Measurements from ENCODE around the gene TSFM.

DNA sequence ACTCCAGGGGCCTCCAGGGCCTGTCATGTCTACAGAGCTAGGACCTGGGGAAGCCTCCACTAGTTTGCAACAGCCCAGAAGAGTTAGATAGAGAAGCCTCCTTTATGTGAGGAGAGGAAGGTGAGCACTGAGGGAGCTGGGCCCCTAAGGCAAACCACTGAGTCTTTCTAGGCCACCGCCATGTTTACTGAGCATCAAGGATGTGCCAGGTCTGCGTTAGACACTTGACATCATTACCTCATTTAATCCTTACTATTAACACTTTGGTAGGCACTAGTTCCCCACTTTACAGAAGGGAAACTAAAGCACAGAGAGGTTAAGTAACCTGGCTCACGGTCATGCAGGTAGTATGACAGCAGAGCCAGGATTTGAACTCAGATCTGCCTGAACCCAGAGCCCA is 51.1 kb downstream of the TSFM start:
- TF ChIP-seq, protein P1, sequence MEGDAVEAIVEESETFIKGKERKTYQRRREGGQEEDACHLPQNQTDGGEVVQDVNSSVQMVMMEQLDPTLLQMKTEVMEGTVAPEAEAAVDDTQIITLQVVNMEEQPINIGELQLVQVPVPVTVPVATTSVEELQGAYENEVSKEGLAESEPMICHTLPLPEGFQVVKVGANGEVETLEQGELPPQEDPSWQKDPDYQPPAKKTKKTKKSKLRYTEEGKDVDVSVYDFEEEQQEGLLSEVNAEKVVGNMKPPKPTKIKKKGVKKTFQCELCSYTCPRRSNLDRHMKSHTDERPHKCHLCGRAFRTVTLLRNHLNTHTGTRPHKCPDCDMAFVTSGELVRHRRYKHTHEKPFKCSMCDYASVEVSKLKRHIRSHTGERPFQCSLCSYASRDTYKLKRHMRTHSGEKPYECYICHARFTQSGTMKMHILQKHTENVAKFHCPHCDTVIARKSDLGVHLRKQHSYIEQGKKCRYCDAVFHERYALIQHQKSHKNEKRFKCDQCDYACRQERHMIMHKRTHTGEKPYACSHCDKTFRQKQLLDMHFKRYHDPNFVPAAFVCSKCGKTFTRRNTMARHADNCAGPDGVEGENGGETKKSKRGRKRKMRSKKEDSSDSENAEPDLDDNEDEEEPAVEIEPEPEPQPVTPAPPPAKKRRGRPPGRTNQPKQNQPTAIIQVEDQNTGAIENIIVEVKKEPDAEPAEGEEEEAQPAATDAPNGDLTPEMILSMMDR (conservative IDR thresholded peaks at IDR 0.05; ENCODE audit: low read length), result no peak
- no peak for TF ChIP-seq EZH2phosphoT487 (IDR thresholded peaks at IDR 0.05; ENCODE audit: borderline replicate concordance, low read depth, low read length)

Data from OCI-LY7 (cell line).